K562 (cell line): Measurements from ENCODE around the gene HSF4. TPM values are rescaled to one million over a fixed set of nuclear protein-coding genes. Genes with fewer than 3 reads are reported as not detected.

Experiments used
- CTCF ChIP-seq, 3 experiments: IDR thresholded peaks in 2 of 3; conservative IDR thresholded peaks in 1 of 3; 2 replicates each; pipeline ENCODE4 v1.5.1; 2011 to 2012; ENCODE audit warnings: low read length in 3 of 3, mild to moderate bottlenecking in 3 of 3, control low read depth in 2 of 3, improper control_type of control experiment in 1 of 3, inconsistent platforms in 1 of 3, low read depth in 1 of 3, mixed read lengths in 1 of 3, moderate library complexity in 1 of 3; ENCODE audit not compliant: insufficient read depth in 2 of 3
- ELF1 ChIP-seq: fragments of 200-800 bp; sonication (Bioruptor generic); IDR thresholded peaks from 2 replicates; pipeline ENCODE4 v1.6.1; 2016; ENCODE audit warnings: missing genetic modification characterization, missing compliant biosample characterization
- FIP1L1 ChIP-seq: fragments of 200-400 bp; formaldehyde crosslinking; IDR thresholded peaks from 2 replicates; pipeline ENCODE4 v1.6.1; 2018; ENCODE audit warnings: mild to moderate bottlenecking, low read depth, low read length; ENCODE audit not compliant: poor library complexity, severe bottlenecking
- FOXP1 ChIP-seq: sonication (generic); formaldehyde crosslinking; IDR thresholded peaks from 2 replicates; pipeline ENCODE4 v1.8.0; 2022; ENCODE audit warnings: mild to moderate bottlenecking, missing genetic modification reagents
- HCFC1 ChIP-seq: IDR thresholded peaks from 2 replicates; pipeline ENCODE4 v1.6.1; 2012; ENCODE audit warnings: low read depth, low read length, improper control_type of control experiment
- KDM2B ChIP-seq: fragments of 250-450 bp; sonication (Bioruptor Pico); IDR thresholded peaks from 2 replicates; pipeline ENCODE4 v1.8.0; 2021; ENCODE audit warnings: mild to moderate bottlenecking, moderate library complexity
- L3MBTL2 ChIP-seq: fragments of 450-650 bp; IDR thresholded peaks from 2 replicates; pipeline ENCODE4 v1.6.1; 2016; ENCODE audit warnings: mild to moderate bottlenecking, moderate library complexity
- MAX ChIP-seq: sonication (generic); formaldehyde crosslinking; IDR thresholded peaks from 2 replicates; pipeline ENCODE4 v1.9.0; 2022; ENCODE audit warnings: mild to moderate bottlenecking, missing genetic modification reagents
- MYC ChIP-seq, 2 experiments: fragments of 250-450 bp in 1 of 2; sonication (Bioruptor Pico) in 1 of 2; IDR thresholded peaks; 2 replicates each; pipeline versions ENCODE4 v1.5.1 to v1.6.1; 2012 to 2021; ENCODE audit warnings: low read depth in 2 of 2, borderline replicate concordance in 1 of 2, improper control_type of control experiment in 1 of 2, low read length in 1 of 2, mild to moderate bottlenecking in 1 of 2, moderate library complexity in 1 of 2
- NRF1 ChIP-seq, 2 experiments: fragments of 450-650 bp; IDR thresholded peaks in 1 of 2; conservative IDR thresholded peaks in 1 of 2; 2 replicates each; pipeline ENCODE4 v1.6.1; 2014; ENCODE audit warnings: mild to moderate bottlenecking in 2 of 2
- RB1 ChIP-seq: fragments of 450-650 bp; IDR thresholded peaks from 2 replicates; pipeline ENCODE4 v1.6.1; 2017; ENCODE audit warnings: low read depth, mild to moderate bottlenecking
- RBFOX2 ChIP-seq: fragments of 200-400 bp; formaldehyde crosslinking; IDR thresholded peaks from 2 replicates; pipeline ENCODE4 v1.6.1; 2017; ENCODE audit warnings: low read depth, mild to moderate bottlenecking, low read length, moderate library complexity
- SMC3 ChIP-seq: conservative IDR thresholded peaks from 2 replicates; pipeline ENCODE4 v1.6.1; 2011; ENCODE audit warnings: low read depth, low read length, improper control_type of control experiment; ENCODE audit not compliant: insufficient read depth
- TCF3 ChIP-seq: sonication (generic); formaldehyde crosslinking; IDR thresholded peaks from 2 replicates; pipeline ENCODE4 v1.4.0; 2020; ENCODE audit warnings: mild to moderate bottlenecking, missing genetic modification reagents
- ZBTB7A ChIP-seq: IDR thresholded peaks from 2 replicates; pipeline ENCODE4 v1.6.1; 2011; ENCODE audit warnings: low read depth, mild to moderate bottlenecking, low read length, moderate library complexity, borderline replicate concordance; ENCODE audit not compliant: control insufficient read depth
- ZFP36 ChIP-seq: fragments of 150-350 bp; IDR thresholded peaks from 2 replicates; pipeline ENCODE4 v1.6.1; 2018; ENCODE audit warnings: low read length, low read depth; ENCODE audit not compliant: partially characterized antibody
- ZKSCAN1 ChIP-seq: fragments of 150-350 bp; IDR thresholded peaks from 2 replicates; pipeline ENCODE4 v1.6.1; 2016; ENCODE audit warnings: low read depth, low read length
- polyA plus RNA-seq, 8 experiments: library from polyadenylated mRNA; depleted of rRNA in 4 of 8; stranded (reverse) in 5 of 8; unstranded in 3 of 8; fragments of >200 nt; fragmentation: Nextera tagmentation in 2 of 8; fragmentation: Illumina TruSeq in 1 of 8; extraction: Ambion mirVana in 2 of 8; extraction: Trizol in 1 of 8; gene quantifications; 2 replicates each; pipeline versions ENCODE4 v1.2.1 to v1.2.3, GENCODE V29; 2011 to 2014; ENCODE audit warnings: inconsistent platforms in 1 of 8, missing spikeins in 1 of 8
- total RNA-seq, 7 experiments: library from RNA; depleted of rRNA in 6 of 7; stranded (reverse); fragments of >200 nt in 6 of 7; fragmentation: Illumina TruSeq in 2 of 7; extraction: Trizol in 2 of 7; gene quantifications; 2 replicates each; pipeline versions ENCODE4 v1.2.1 to v1.2.3, GENCODE V29; 2011 to 2021; ENCODE audit warnings: low replicate concordance in 1 of 7

Gene HSF4
- total and polyA plus RNA-seq, 9 of the 15 experiments (the other 6 are each of a cell fraction or from before 2014, with no cell fraction given), result 0.50 to 35.4 (median 8.8) TPM; not detected in 1

GRCh38 chr16:67155295-67156142 is 9.0 kb upstream of the HSF4 start (continued):
- TF ChIP-seq TCF3 (CRISPR knock-in tag), result peak; percentile 9; the same call in 1 of the 2 replicates
- peak; percentile 91 to 98 (median 94) for TF ChIP-seq CTCF (IDR thresholded peaks at IDR 0.05 in 2 of 3, conservative IDR thresholded peaks at IDR 0.05 in 1 of 3; ENCODE audit: insufficient read depth in 2 of 3, low read depth in 1 of 3, low read length in 3 of 3)
- peak; percentile 54; the same call in 1 of the 2 replicates for TF ChIP-seq ZKSCAN1
- TF ChIP-seq RBFOX2, result 0 out of 2 replicates have a peak, but pooled peaks have one; percentile 29
- peak; percentile 98 for TF ChIP-seq RB1
- peak; percentile 96 for TF ChIP-seq SMC3
- TF ChIP-seq L3MBTL2, result peak; percentile 54; the same call in 1 of the 2 replicates
- TF ChIP-seq MAX (CRISPR knock-in tag), result peak; percentile 45
- no peak for TF ChIP-seq ELF1 (tag)
- peak; percentile 50; the same call in 1 of the 2 replicates for TF ChIP-seq ZBTB7A
- peak; percentile 9; the same call in 1 of the 2 replicates for TF ChIP-seq KDM2B (CRISPR knock-in tag)
- peak; percentile 53 for TF ChIP-seq MYC (IDR thresholded peaks at IDR 0.05; ENCODE audit: low read depth, low read length)
- no peak for TF ChIP-seq MYC (CRISPR knock-in tag; IDR thresholded peaks at IDR 0.05; ENCODE audit: borderline replicate concordance, low read depth)
- TF ChIP-seq NRF1 (conservative IDR thresholded peaks at IDR 0.05 in 1 of 2, IDR thresholded peaks at IDR 0.05 in 1 of 2), result peak; percentile 70 to 77
- peak; percentile 91 for TF ChIP-seq FIP1L1
- peak; percentile 3 for TF ChIP-seq ZFP36
- TF ChIP-seq HCFC1, result peak; percentile 19; the same call in 1 of the 2 replicates
- 0 out of 2 replicates have a peak, but pooled peaks have one; percentile 35 for TF ChIP-seq FOXP1
